K562 (cell line): ENCODE data around the gene ADNP.

Experiments used
- ATF3 ChIP-seq, 2 experiments: fragments of 450-650 bp in 1 of 2; sonication (generic) in 1 of 2; formaldehyde crosslinking in 1 of 2; IDR thresholded peaks in 1 of 2; conservative IDR thresholded peaks in 1 of 2; 2 replicates each; pipeline versions ENCODE4 v1.6.1 to v1.8.1; 2016 to 2023; ENCODE audit warnings: mild to moderate bottlenecking in 2 of 2, moderate library complexity in 2 of 2, inconsistent platforms in 1 of 2, missing genetic modification reagents in 1 of 2
- BRCA1 ChIP-seq, 2 experiments: fragments of 450-650 bp in 1 of 2; sonication (generic) in 1 of 2; formaldehyde crosslinking in 1 of 2; IDR thresholded peaks; 2 replicates each; pipeline versions ENCODE4 v1.5.0 to v1.6.1; 2017 to 2020; ENCODE audit warnings: mild to moderate bottlenecking in 1 of 2, missing genetic modification reagents in 1 of 2
- CHCHD3 ChIP-seq: fragments of 250-450 bp; sonication (Bioruptor Pico); IDR thresholded peaks from 2 replicates; pipeline ENCODE4 v2.1.2; 2022; ENCODE audit warnings: mild to moderate bottlenecking
- CHD2 ChIP-seq: IDR thresholded peaks from 2 replicates; pipeline ENCODE4 v1.6.1; 2011; ENCODE audit warnings: low read depth, low read length
- CTCF ChIP-seq, 3 experiments: IDR thresholded peaks in 2 of 3; conservative IDR thresholded peaks in 1 of 3; 2 replicates each; pipeline ENCODE4 v1.5.1; 2011 to 2012; ENCODE audit warnings: low read length in 3 of 3, mild to moderate bottlenecking in 3 of 3, control low read depth in 2 of 3, improper control_type of control experiment in 1 of 3, inconsistent platforms in 1 of 3, low read depth in 1 of 3, mixed read lengths in 1 of 3, moderate library complexity in 1 of 3; ENCODE audit not compliant: insufficient read depth in 2 of 3
- HDAC2 ChIP-seq: fragments of 450-650 bp; IDR thresholded peaks from 2 replicates; pipeline ENCODE4 v1.6.1; 2016; ENCODE audit warnings: mild to moderate bottlenecking
- HMGN3 ChIP-seq: IDR thresholded peaks from 2 replicates; pipeline ENCODE4 v1.6.1; 2011; ENCODE audit warnings: borderline replicate concordance, low read depth, mild to moderate bottlenecking, mixed read lengths, low read length; ENCODE audit not compliant: insufficient read length; ENCODE audit errors: extremely low read depth
- NR0B1 ChIP-seq: fragments of 450-650 bp; IDR thresholded peaks from one replicate; pipeline ENCODE4 v1.6.1; 2018; ENCODE audit warnings: mild to moderate bottlenecking, moderate library complexity; ENCODE audit not compliant: partially characterized antibody
- REST ChIP-seq, 2 experiments: fragments of 450-650 bp; formaldehyde crosslinking in 1 of 2; IDR thresholded peaks; 2 replicates each; pipeline versions ENCODE4 v1.4.0 to v1.6.1; 2014 to 2020; ENCODE audit warnings: mild to moderate bottlenecking in 2 of 2, borderline replicate concordance in 1 of 2, low read depth in 1 of 2
- SRSF3 ChIP-seq: fragments of 200-400 bp; formaldehyde crosslinking; IDR thresholded peaks from 2 replicates; pipeline ENCODE4 v1.6.1; 2016; ENCODE audit warnings: mild to moderate bottlenecking, low read length, moderate library complexity; ENCODE audit not compliant: insufficient read depth
- STAG1 ChIP-seq: sonication (generic); formaldehyde crosslinking; IDR thresholded peaks from 2 replicates; pipeline ENCODE4 v1.5.0; 2020; ENCODE audit warnings: missing genetic modification reagents, borderline replicate concordance
- U2AF2 ChIP-seq: fragments of 200-400 bp; formaldehyde crosslinking; optimal IDR thresholded peaks from 2 replicates; pipeline ENCODE3; 2017; ENCODE audit warnings: low read depth, mild to moderate bottlenecking, low read length
- ZNF639 ChIP-seq, 2 experiments: fragments of 200-800 bp in 1 of 2; sonication (Bioruptor generic) in 1 of 2; sonication (generic) in 1 of 2; formaldehyde crosslinking in 1 of 2; IDR thresholded peaks in 1 of 2; conservative IDR thresholded peaks in 1 of 2; 2 replicates each; pipeline versions ENCODE4 v1.5.0 to v1.6.1; 2016 to 2020; ENCODE audit warnings: missing compliant biosample characterization in 1 of 2, missing genetic modification characterization in 1 of 2, missing genetic modification reagents in 1 of 2

GRCh38 chr20:50856475-50857041 lies 74.7 kb downstream of the ADNP start:
- TF ChIP-seq STAG1 (no peak), NR0B1 (no peak), HMGN3 (no peak), CHCHD3 (CRISPR knock-in tag) (no peak), BRCA1 (IDR thresholded peaks at IDR 0.05) (no peak), BRCA1 (CRISPR knock-in tag; IDR thresholded peaks at IDR 0.05) (no peak), CTCF (IDR thresholded peaks at IDR 0.05 in 2 of 3, conservative IDR thresholded peaks at IDR 0.05 in 1 of 3; ENCODE audit: insufficient read depth in 2 of 3, low read depth in 1 of 3, low read length in 3 of 3) (no peak), SRSF3 (no peak), ZNF639 (CRISPR knock-in tag; conservative IDR thresholded peaks at IDR 0.05 in 1 of 2, IDR thresholded peaks at IDR 0.05 in 1 of 2) (no peak), ATF3 (IDR thresholded peaks at IDR 0.05) (no peak), ATF3 (CRISPR knock-in tag; conservative IDR thresholded peaks at IDR 0.05) (no peak), HDAC2 (no peak), REST (IDR thresholded peaks at IDR 0.05; ENCODE audit: borderline replicate concordance) (no peak), REST (CRISPR knock-in tag; IDR thresholded peaks at IDR 0.05; ENCODE audit: low read depth) (no peak), CHD2 (no peak), U2AF2 (no peak)
